Transverse colon (tissue), 4 donors: ENCODE data around the gene PRLH. TPM values are rescaled to one million over a fixed set of nuclear protein-coding genes. Genes with fewer than 3 reads are reported as not detected.

Source experiments
- DNase-seq: peaks from one replicate; pipeline ENCODE4 v3.0.0-alpha.2; 2019
- H3K27ac ChIP-seq, 4 donors: fragments of 200-600 bp; sonication (generic); 2 replicates each; pipeline ENCODE4 v1.5.1; 2016 to 2018; ENCODE audit warnings: inconsistent platforms in 4 of 4
- H3K27me3 ChIP-seq: fragments of 200-600 bp; sonication (generic); 2 replicates; pipeline ENCODE4 v1.5.1; 2017; ENCODE audit warnings: inconsistent platforms
- H3K36me3 ChIP-seq, 4 donors: fragments of 200-600 bp; sonication (generic); 2 replicates each; pipeline ENCODE4 v1.5.1; 2017 to 2019; ENCODE audit warnings: inconsistent platforms in 4 of 4
- H3K4me1 ChIP-seq, 4 donors: fragments of 200-600 bp; sonication (generic); 2 replicates each; pipeline ENCODE4 v1.5.1; 2017 to 2020; ENCODE audit warnings: inconsistent platforms in 4 of 4
- H3K4me3 ChIP-seq, 4 donors: fragments of 200-600 bp; sonication (generic); 1 replicate in 1 of 4; 2 replicates in 3 of 4; pipeline versions ENCODE4 v1.5.1 to v1.6.1; 2017 to 2019; ENCODE audit warnings: inconsistent platforms in 4 of 4
- H3K9me3 ChIP-seq, 2 donors: fragments of 200-600 bp; sonication (generic); 2 replicates each; pipeline ENCODE4 v1.5.1; 2017 to 2019; ENCODE audit warnings: inconsistent platforms in 2 of 2
- CTCF ChIP-seq, 5 experiments: fragments of 200-600 bp in 3 of 5; fragments of 450-650 bp in 2 of 5; sonication (generic) in 3 of 5; IDR thresholded peaks; 1 replicate in 2 of 5; 2 replicates in 3 of 5; pipeline ENCODE4 v1.5.1; 2016 to 2017; ENCODE audit warnings: antibody characterized with exemption in 5 of 5, inconsistent platforms in 3 of 5, mild to moderate bottlenecking in 2 of 5, moderate library complexity in 1 of 5
- EP300 ChIP-seq: sonication (generic); formaldehyde crosslinking; IDR thresholded peaks from one replicate; pipeline ENCODE4 v1.6.1; 2017; ENCODE audit warnings: antibody characterized with exemption, low read depth
- POLR2A ChIP-seq: fragments of 450-650 bp; IDR thresholded peaks from one replicate; pipeline ENCODE4 v1.6.1; 2016; ENCODE audit warnings: antibody characterized with exemption, mild to moderate bottlenecking, moderate library complexity
- POLR2AphosphoS5 ChIP-seq, 3 donors: sonication (generic); formaldehyde crosslinking; IDR thresholded peaks; one replicate each; pipeline ENCODE4 v1.6.1; 2016; ENCODE audit warnings: antibody characterized with exemption in 3 of 3
- WGBS, 2 donors: methylation state at CpG; one replicate each; pipeline ENCODE4 v1.1.5; 2018; ENCODE audit warnings: low coverage in 1 of 2; 5-methylcytosine and 5-hydroxymethylcytosine counted together
- in situ Hi-C, 4 donors: fragments of 200-750 bp; cut with MboI; loops; one replicate each; pipeline versions ENCODE4 v1.15.0 to v1.15.1; 2017; ENCODE audit warnings: low sequenced_read_pairs in 3 of 4, low pct_ligation_motif_present in 1 of 4, low pct_unique_long_range_greater_than_20kb in 1 of 4
- intact Hi-C: fragments of 100-400 bp; cut with DNase I; formaldehyde crosslinking; loops from one replicate; pipeline ENCODE4 v1.15.1; 2023; ENCODE audit warnings: low total_unique reads
- total RNA-seq, 4 donors: library from RNA; depleted of rRNA; stranded (reverse); fragments of >200 nt; gene quantifications; one replicate each; pipeline ENCODE4 v1.1.0, GENCODE V29; 2016

PRLH gene
- total RNA-seq, 4 donors from 2014 or later, result not detected

DNA sequence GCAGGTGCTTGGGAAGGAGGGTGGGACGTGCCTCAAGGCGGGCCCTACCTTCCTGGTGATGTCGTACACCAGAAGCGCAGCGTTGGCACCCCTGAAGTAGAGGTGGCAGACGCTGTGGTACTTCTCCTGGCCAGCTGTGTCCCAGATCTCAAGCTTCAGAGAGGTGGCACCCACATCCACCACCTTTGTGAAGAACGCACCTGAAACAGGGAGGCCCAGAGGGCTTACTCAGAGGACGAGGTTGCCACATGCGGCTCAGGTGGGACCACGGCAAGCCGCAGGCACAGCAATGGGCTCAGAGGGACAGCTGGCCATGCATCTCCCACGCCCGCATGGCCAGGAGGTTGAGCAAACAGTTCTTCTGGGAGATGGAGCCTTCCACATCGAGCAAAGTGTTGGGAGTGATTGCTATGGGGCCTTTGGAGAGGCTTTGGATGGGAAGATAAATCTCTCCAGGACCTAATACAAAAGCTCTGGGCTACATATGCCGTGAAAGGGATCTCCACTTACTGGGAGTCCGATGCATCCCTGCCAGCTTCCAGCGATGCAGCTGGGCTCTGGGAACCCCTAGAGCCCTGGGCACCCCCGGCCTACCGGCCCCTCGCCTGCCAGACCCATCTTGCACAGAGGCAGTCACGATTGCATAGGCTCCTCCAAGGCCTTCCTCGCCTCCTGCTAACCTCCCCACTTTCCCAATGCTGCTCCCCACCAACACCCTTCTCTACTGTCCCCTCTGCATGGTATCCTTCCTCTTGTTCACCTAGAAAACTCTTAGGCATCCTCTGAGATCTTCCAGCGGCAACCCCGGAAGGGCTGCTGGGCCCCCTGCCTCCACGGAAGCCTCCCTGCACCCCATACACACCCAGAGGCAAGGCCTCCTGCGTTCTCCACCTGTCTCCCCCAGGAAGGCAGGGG, 11.8 kb downstream of the PRLH start:
- intact Hi-C loops, result loop anchor here (10.0 kb wide), 2 partner anchors 453 to 483 kb away; no protein-coding TSS in a partner anchor
- in situ Hi-C loops, result loop anchor here in 1 of 4 donors (25.0 kb wide), 1 partner anchor 159 kb away; no protein-coding TSS in a partner anchor
- 88 to 96% methylated on average over 3 to 26 of the region's 26 CpGs for WGBS, 2 donors
- TF ChIP-seq EP300, result no peak
- no peak for TF ChIP-seq POLR2AphosphoS5 (IDR thresholded peaks at IDR 0.05)
- no peak for TF ChIP-seq CTCF (IDR thresholded peaks at IDR 0.05)
- TF ChIP-seq POLR2A, result no peak
- H3K36me3 ChIP-seq, result no peaks in the 10 kb centered on the region
- peaks cover 6 to 10% (median 8%) of the 10 kb centered on the region in 4 donors for H3K4me1 ChIP-seq
- no peaks in the 10 kb centered on the region for H3K9me3 ChIP-seq
- DNase-seq, result no peak
- no peak overlapping the region for H3K27ac ChIP-seq
- no peak overlapping the region for H3K4me3 ChIP-seq
- H3K27me3 ChIP-seq, result no peaks in the 10 kb centered on the region

DNA sequence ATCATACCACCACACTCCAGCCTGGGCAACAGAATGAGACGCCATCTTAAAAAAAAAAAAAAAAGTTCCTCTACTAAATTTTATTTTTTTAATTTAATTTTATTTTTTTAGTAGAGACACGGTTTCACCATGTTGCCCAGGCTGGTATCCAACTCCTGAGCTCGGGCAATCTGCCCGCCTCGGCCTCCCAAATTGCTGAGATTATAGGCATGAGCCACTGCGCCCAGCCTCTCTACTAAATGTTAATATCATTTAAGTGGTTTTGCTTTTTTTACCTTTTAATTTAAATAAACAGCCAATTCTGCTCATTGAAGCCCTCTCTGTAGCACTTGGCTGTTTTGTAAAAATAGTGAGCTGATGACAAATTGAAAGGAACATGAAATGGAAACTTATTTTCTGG, 15.0 kb downstream of the PRLH start:
- Histone ChIP-seq H3K4me3 (no peak overlapping the region), H3K27ac (peak overlapping the region in 1 of 4 donors; percentile 72), H3K9me3 (no peaks in the 10 kb centered on the region), H3K4me1 (peaks cover 6 to 10% (median 8%) of the 10 kb centered on the region in 4 donors), H3K36me3 (no peaks in the 10 kb centered on the region), H3K27me3 (no peaks in the 10 kb centered on the region)
- no peak for DNase-seq
- TF ChIP-seq POLR2A, result no peak
- TF ChIP-seq CTCF (IDR thresholded peaks at IDR 0.05), result no peak
- in situ Hi-C loops, result loop anchor here in 3 of 4 donors (10.0 to 25.0 kb wide), 3 partner anchors 156 to 173 kb away; no protein-coding TSS in a partner anchor
- intact Hi-C loops, result no loop called here
- 81 to 83% methylated on average over 6 of the region's 6 CpGs for WGBS, 2 donors

DNA sequence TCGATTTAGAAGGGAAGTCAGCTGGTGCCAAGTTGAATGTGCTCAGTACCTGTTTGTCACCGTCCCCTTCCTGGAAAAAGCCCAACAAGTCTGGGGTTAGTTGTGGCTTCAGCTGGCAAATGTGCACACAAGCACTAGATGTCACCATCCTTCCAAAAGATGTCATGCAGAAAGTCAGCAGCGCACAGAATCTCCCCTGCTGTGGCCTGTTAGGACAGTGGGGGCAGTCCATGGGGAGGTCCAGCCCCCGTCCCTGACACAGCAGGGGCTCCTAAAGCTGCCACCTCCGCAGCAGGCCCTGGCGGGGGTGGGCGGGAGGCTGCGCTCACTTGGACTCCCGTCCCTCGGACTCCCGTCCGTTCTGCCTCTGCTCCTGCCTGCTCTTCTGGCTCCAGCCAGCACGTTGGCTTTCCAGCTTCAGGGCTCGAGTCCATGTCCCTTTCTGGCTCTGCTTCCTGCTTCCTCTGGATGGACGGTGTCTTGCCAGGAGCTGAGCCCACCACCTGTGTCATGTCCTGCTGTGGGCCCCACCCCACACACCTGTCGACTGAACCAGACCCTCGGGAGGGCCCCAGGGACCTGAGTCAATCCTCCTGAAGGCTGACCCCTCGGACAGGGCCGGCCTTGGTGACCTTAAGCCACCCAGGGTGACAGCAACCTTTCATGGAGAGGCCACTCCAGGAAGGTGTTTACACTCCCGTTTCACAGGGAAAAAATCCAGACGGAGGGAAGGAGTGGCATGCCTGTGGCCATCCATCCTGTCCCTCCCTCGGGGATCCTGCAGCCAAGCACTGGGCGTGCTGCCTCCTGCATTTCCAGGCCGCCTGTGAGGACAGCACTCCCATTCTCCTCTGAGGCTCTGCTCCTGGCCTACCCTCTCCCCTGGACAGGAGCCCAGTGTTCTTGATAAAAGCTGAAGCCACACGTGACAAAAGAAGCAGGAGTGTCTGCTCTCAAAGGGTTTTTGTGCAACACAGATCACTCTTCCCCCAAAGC, 15.7 kb downstream of the PRLH start:
- DNase-seq, result peak; percentile 19
- Histone ChIP-seq H3K4me3 (no peak overlapping the region), H3K4me1 (peaks cover 6 to 10% (median 8%) of the 10 kb centered on the region in 4 donors), H3K27ac (peak overlapping the region in 3 of 4 donors; percentile 5 to 72 (median 48)), H3K9me3 (no peaks in the 10 kb centered on the region), H3K27me3 (no peaks in the 10 kb centered on the region), H3K36me3 (no peaks in the 10 kb centered on the region)
- TF ChIP-seq POLR2A (no peak), EP300 (no peak), POLR2AphosphoS5 (IDR thresholded peaks at IDR 0.05) (no peak), CTCF (IDR thresholded peaks at IDR 0.05) (peak in 3 of 5 experiments; percentile 8 to 26 (median 12))
- 44 to 49% methylated on average over 1 to 20 of the region's 25 CpGs for WGBS, 2 donors
- intact Hi-C loops, result loop anchor here (2.0 kb wide), 1 partner anchor 163 kb away; no protein-coding TSS in a partner anchor
- in situ Hi-C loops, result loop anchor here in 3 of 4 donors (10.0 to 25.0 kb wide), 3 partner anchors 155 to 173 kb away; no protein-coding TSS in a partner anchor
